GM13976 (cell line): ENCODE data around the gene IKZF2.

ENCODE experiments used
- DNase-seq: peaks from one replicate; pipeline ENCODE4 v3.0.0; 2012; ENCODE audit warnings: low spot score
- CTCF ChIP-seq: IDR thresholded peaks from 2 replicates; pipeline ENCODE4 v1.5.1; 2012; ENCODE audit warnings: borderline replicate concordance, mild to moderate bottlenecking; ENCODE audit not compliant: insufficient read depth; ENCODE audit errors: extremely low read depth, missing control alignments, control extremely low read depth
- in situ Hi-C: fragments of 300-500 bp; cut with MboI; formaldehyde crosslinking; loops from one replicate; pipeline ENCODE4 v1.12.0; 2022; ENCODE audit warnings: low sequenced_read_pairs, mixed read lengths, inconsistent platforms; ENCODE audit not compliant: unreplicated experiment

Gene IKZF2

GRCh38 chr2:212960336-212960735 is 191.1 kb downstream of the IKZF2 start:
- in situ Hi-C loops: no loop called here
- DNase-seq: no peak
- TF ChIP-seq CTCF: no peak

GRCh38 chr2:212959471-212960117 is 191.8 kb downstream of the IKZF2 start:
- in situ Hi-C loops: no loop called here
- no peak for DNase-seq

GRCh38 chr2:212958757-212959295 is 192.6 kb downstream of the IKZF2 start:
- TF ChIP-seq CTCF: no peak
- in situ Hi-C loops: no loop called here
- no peak for DNase-seq

More at GRCh38 chr2:212959471-212960117, 191.8 kb downstream of the IKZF2 start:
- no peak for TF ChIP-seq CTCF

GRCh38 chr2:212958133-212958532 is 193.3 kb downstream of the IKZF2 start:
- TF ChIP-seq CTCF: no peak
- in situ Hi-C loops: no loop called here
- DNase-seq: no peak

GRCh38 chr2:212957624-212958023 is 193.8 kb downstream of the IKZF2 start:
- TF ChIP-seq CTCF: no peak
- in situ Hi-C loops: no loop called here
- no peak for DNase-seq

GRCh38 chr2:212956665-212957607 is 194.5 kb downstream of the IKZF2 start:
- in situ Hi-C loops: no loop called here
- TF ChIP-seq CTCF: no peak
- no peak for DNase-seq
